ENCODE data around the gene B3GNT2.

DNA sequence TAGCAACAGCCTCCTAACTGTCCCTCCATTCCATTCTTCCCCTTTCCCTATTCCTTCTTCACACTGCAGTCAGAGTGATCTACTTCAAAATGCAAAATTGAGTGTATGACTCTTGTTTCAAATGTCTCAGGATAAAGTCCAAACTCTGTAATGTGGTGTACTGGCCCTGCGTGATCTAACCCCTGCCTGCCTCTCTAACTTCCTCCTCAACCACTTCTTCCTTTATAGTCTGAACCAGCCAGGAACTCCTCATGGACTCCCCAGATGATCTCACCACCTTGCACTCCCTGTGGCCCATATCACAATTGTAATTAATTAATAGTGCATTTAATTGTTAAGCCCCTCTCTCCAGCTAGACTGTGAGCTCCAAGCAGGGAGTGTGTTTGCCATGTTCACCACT is 3.1 kb upstream of the B3GNT2 start:
- TF ChIP-seq GATA2 (IDR thresholded peaks at IDR 0.05; ENCODE audit: low read depth, low read length) (no peak), GATA3 (IDR thresholded peaks at IDR 0.05; ENCODE audit: low read depth, low read length) (no peak)

Measured in SH-SY5Y (cell line).